ENCODE data around the gene BICD2. TPM values are rescaled to one million over a fixed set of nuclear protein-coding genes. Genes with fewer than 3 reads are reported as not detected.

The BICD2 gene
- polyA plus RNA-seq, 1 donor from 2014 or later: 22.4 TPM

GRCh38 chr9:92752812-92753404 lies 11.7 kb downstream of the BICD2 start:
- H3K36me3 ChIP-seq (ENCODE audit: insufficient read depth, low read length): no peaks in the 10 kb centered on the region
- no peak overlapping the region for H3K9ac ChIP-seq (ENCODE audit: low read length)
- H3K9me2 ChIP-seq (ENCODE audit: insufficient read depth, low read length): no peaks in the 10 kb centered on the region
- no peak for TF ChIP-seq TAF1 (IDR thresholded peaks at IDR 0.05; ENCODE audit: low read depth)
- TF ChIP-seq POLR2AphosphoS5 (IDR thresholded peaks at IDR 0.05): no peak
- TF ChIP-seq EZH2 (IDR thresholded peaks at IDR 0.05; ENCODE audit: borderline replicate concordance, insufficient read depth, low read length, poor library complexity, severe bottlenecking): no peak
- TF ChIP-seq RAD21 (conservative IDR thresholded peaks at IDR 0.05): no peak
- no peak for TF ChIP-seq MXI1 (conservative IDR thresholded peaks at IDR 0.05; ENCODE audit: poor library complexity, severe bottlenecking)
- TF ChIP-seq SMC3 (conservative IDR thresholded peaks at IDR 0.05; ENCODE audit: poor library complexity): no peak
- TF ChIP-seq, protein P1, sequence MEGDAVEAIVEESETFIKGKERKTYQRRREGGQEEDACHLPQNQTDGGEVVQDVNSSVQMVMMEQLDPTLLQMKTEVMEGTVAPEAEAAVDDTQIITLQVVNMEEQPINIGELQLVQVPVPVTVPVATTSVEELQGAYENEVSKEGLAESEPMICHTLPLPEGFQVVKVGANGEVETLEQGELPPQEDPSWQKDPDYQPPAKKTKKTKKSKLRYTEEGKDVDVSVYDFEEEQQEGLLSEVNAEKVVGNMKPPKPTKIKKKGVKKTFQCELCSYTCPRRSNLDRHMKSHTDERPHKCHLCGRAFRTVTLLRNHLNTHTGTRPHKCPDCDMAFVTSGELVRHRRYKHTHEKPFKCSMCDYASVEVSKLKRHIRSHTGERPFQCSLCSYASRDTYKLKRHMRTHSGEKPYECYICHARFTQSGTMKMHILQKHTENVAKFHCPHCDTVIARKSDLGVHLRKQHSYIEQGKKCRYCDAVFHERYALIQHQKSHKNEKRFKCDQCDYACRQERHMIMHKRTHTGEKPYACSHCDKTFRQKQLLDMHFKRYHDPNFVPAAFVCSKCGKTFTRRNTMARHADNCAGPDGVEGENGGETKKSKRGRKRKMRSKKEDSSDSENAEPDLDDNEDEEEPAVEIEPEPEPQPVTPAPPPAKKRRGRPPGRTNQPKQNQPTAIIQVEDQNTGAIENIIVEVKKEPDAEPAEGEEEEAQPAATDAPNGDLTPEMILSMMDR (IDR thresholded peaks at IDR 0.05; ENCODE audit: poor library complexity, severe bottlenecking): no peak
- TF ChIP-seq, protein P2, sequence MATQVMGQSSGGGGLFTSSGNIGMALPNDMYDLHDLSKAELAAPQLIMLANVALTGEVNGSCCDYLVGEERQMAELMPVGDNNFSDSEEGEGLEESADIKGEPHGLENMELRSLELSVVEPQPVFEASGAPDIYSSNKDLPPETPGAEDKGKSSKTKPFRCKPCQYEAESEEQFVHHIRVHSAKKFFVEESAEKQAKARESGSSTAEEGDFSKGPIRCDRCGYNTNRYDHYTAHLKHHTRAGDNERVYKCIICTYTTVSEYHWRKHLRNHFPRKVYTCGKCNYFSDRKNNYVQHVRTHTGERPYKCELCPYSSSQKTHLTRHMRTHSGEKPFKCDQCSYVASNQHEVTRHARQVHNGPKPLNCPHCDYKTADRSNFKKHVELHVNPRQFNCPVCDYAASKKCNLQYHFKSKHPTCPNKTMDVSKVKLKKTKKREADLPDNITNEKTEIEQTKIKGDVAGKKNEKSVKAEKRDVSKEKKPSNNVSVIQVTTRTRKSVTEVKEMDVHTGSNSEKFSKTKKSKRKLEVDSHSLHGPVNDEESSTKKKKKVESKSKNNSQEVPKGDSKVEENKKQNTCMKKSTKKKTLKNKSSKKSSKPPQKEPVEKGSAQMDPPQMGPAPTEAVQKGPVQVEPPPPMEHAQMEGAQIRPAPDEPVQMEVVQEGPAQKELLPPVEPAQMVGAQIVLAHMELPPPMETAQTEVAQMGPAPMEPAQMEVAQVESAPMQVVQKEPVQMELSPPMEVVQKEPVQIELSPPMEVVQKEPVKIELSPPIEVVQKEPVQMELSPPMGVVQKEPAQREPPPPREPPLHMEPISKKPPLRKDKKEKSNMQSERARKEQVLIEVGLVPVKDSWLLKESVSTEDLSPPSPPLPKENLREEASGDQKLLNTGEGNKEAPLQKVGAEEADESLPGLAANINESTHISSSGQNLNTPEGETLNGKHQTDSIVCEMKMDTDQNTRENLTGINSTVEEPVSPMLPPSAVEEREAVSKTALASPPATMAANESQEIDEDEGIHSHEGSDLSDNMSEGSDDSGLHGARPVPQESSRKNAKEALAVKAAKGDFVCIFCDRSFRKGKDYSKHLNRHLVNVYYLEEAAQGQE (IDR thresholded peaks at IDR 0.05; ENCODE audit: borderline replicate concordance): no peak
- TF ChIP-seq EP300 (conservative IDR thresholded peaks at IDR 0.05; ENCODE audit: poor library complexity, severe bottlenecking): no peak
- no peaks in the 10 kb centered on the region for H3K27me3 ChIP-seq (ENCODE audit: insufficient read depth, low read depth, low read length)
- no peaks in the 10 kb centered on the region for H3F3A ChIP-seq (ENCODE audit: insufficient read depth, low read length, poor library complexity, severe bottlenecking)
- H3K79me2 ChIP-seq (replicated peaks; ENCODE audit: insufficient read depth, low read length): peaks cover 20% of the 10 kb centered on the region
- H3K4me3 ChIP-seq (ENCODE audit: low read length): no peak overlapping the region
- H3K27ac ChIP-seq (ENCODE audit: low read length): no peak overlapping the region
- no peaks in the 10 kb centered on the region for H3K9me3 ChIP-seq (ENCODE audit: low read length)
- H2AFZ ChIP-seq (ENCODE audit: low read depth, low read length): no peak overlapping the region
- H4K20me1 ChIP-seq (ENCODE audit: insufficient read depth): no peaks in the 10 kb centered on the region
- H3K4me2 ChIP-seq (ENCODE audit: low read length): no peak overlapping the region

GRCh38 chr9:92749934-92750315 lies 14.7 kb downstream of the BICD2 start:
- H3K4me3 ChIP-seq (ENCODE audit: low read length): no peak overlapping the region
- no peaks in the 10 kb centered on the region for H3K27me3 ChIP-seq (ENCODE audit: insufficient read depth, low read depth, low read length)
- H3K9me2 ChIP-seq (ENCODE audit: insufficient read depth, low read length): no peaks in the 10 kb centered on the region
- no peaks in the 10 kb centered on the region for H3K36me3 ChIP-seq (ENCODE audit: insufficient read depth, low read length)
- TF ChIP-seq, protein P2 (IDR thresholded peaks at IDR 0.05; ENCODE audit: borderline replicate concordance): no peak
- TF ChIP-seq MXI1 (conservative IDR thresholded peaks at IDR 0.05; ENCODE audit: poor library complexity, severe bottlenecking) (no peak), TAF1 (IDR thresholded peaks at IDR 0.05; ENCODE audit: low read depth) (no peak), EZH2 (IDR thresholded peaks at IDR 0.05; ENCODE audit: borderline replicate concordance, insufficient read depth, low read length, poor library complexity, severe bottlenecking) (no peak), RAD21 (conservative IDR thresholded peaks at IDR 0.05) (no peak), SMC3 (conservative IDR thresholded peaks at IDR 0.05; ENCODE audit: poor library complexity) (no peak), EP300 (conservative IDR thresholded peaks at IDR 0.05; ENCODE audit: poor library complexity, severe bottlenecking) (no peak), POLR2AphosphoS5 (IDR thresholded peaks at IDR 0.05) (no peak)
- TF ChIP-seq, protein P1 (IDR thresholded peaks at IDR 0.05; ENCODE audit: poor library complexity, severe bottlenecking): no peak
- H2AFZ ChIP-seq (ENCODE audit: low read depth, low read length): no peak overlapping the region
- peaks cover 18% of the 10 kb centered on the region for H3K79me2 ChIP-seq (replicated peaks; ENCODE audit: insufficient read depth, low read length)
- H3K9ac ChIP-seq (ENCODE audit: low read length): no peak overlapping the region
- H3F3A ChIP-seq (ENCODE audit: insufficient read depth, low read length, poor library complexity, severe bottlenecking): no peaks in the 10 kb centered on the region
- no peak overlapping the region for H3K4me2 ChIP-seq (ENCODE audit: low read length)
- H4K20me1 ChIP-seq (ENCODE audit: insufficient read depth): no peaks in the 10 kb centered on the region
- no peak overlapping the region for H3K27ac ChIP-seq (ENCODE audit: low read length)
- no peaks in the 10 kb centered on the region for H3K9me3 ChIP-seq (ENCODE audit: low read length)

Measured in neural cell (in vitro differentiated cells).